ENCODE data around the gene ABCA7. TPM values are rescaled to one million over a fixed set of nuclear protein-coding genes. Genes with fewer than 3 reads are reported as not detected.

Gene ABCA7
- total and polyA plus RNA-seq, 2 of the 13 experiments (the other 11 are each of a cell fraction or from before 2014, with no cell fraction given), result 4.4 to 32.4 TPM

GRCh38 chr19:1020868-1021425 is 19.0 kb upstream of the ABCA7 start, which contains the start of gene TMEM259 (continued):
- TF ChIP-seq HNF1B (CRISPR knock-in tag; IDR thresholded peaks at IDR 0.05), result no peak; the same call in none of the 2 replicates
- TF ChIP-seq ATF3 (CRISPR knock-in tag; IDR thresholded peaks at IDR 0.05), result peak; percentile 32; the same call in 1 of the 2 replicates
- TF ChIP-seq IKZF1 (IDR thresholded peaks at IDR 0.05), result no peak
- TF ChIP-seq HOXA5 (CRISPR knock-in tag; IDR thresholded peaks at IDR 0.05), result peak; percentile 39; the same call in 1 of the 2 replicates
- no peak for TF ChIP-seq NFIC (IDR thresholded peaks at IDR 0.05; ENCODE audit: low read length)
- TF ChIP-seq, protein P1, sequence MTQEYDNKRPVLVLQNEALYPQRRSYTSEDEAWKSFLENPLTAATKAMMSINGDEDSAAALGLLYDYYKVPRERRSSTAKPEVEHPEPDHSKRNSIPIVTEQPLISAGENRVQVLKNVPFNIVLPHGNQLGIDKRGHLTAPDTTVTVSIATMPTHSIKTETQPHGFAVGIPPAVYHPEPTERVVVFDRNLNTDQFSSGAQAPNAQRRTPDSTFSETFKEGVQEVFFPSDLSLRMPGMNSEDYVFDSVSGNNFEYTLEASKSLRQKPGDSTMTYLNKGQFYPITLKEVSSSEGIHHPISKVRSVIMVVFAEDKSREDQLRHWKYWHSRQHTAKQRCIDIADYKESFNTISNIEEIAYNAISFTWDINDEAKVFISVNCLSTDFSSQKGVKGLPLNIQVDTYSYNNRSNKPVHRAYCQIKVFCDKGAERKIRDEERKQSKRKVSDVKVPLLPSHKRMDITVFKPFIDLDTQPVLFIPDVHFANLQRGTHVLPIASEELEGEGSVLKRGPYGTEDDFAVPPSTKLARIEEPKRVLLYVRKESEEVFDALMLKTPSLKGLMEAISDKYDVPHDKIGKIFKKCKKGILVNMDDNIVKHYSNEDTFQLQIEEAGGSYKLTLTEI (CRISPR knock-in tag; conservative IDR thresholded peaks at IDR 0.05), result no peak
- TF ChIP-seq GFI1 (CRISPR knock-in tag; IDR thresholded peaks at IDR 0.05; ENCODE audit: borderline replicate concordance), result no peak
- no peak for TF ChIP-seq STAG1 (CRISPR knock-in tag; IDR thresholded peaks at IDR 0.05)
- TF ChIP-seq ZNF768 (CRISPR knock-in tag; IDR thresholded peaks at IDR 0.05), result peak; percentile 32; the same call in 1 of the 2 replicates
- no peak for TF ChIP-seq BCL3 (CRISPR knock-in tag; IDR thresholded peaks at IDR 0.05)
- no peak for TF ChIP-seq RBAK (CRISPR knock-in tag; IDR thresholded peaks at IDR 0.05)
- no peak for TF ChIP-seq KLF16 (CRISPR knock-in tag; IDR thresholded peaks at IDR 0.05)
- no peak for TF ChIP-seq SIX1 (CRISPR knock-in tag; IDR thresholded peaks at IDR 0.05; ENCODE audit: borderline replicate concordance)
- TF ChIP-seq, protein P2, sequence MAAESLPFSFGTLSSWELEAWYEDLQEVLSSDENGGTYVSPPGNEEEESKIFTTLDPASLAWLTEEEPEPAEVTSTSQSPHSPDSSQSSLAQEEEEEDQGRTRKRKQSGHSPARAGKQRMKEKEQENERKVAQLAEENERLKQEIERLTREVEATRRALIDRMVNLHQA (CRISPR knock-in tag; IDR thresholded peaks at IDR 0.05), result no peak
- TF ChIP-seq ZNF503 (CRISPR knock-in tag; IDR thresholded peaks at IDR 0.05), result no peak
- peak; percentile 45; the same call in 1 of the 2 replicates for TF ChIP-seq ZNF546 (CRISPR knock-in tag; conservative IDR thresholded peaks at IDR 0.05)
- peak; percentile 41; the same call in 1 of the 2 replicates for TF ChIP-seq PATZ1 (CRISPR knock-in tag; IDR thresholded peaks at IDR 0.05)
- TF ChIP-seq ZNF782 (CRISPR knock-in tag; IDR thresholded peaks at IDR 0.05; ENCODE audit: borderline replicate concordance), result no peak
- peak; percentile 63 for TF ChIP-seq XRCC5 (optimal IDR thresholded peaks at IDR 0.05; ENCODE audit: low read length)
- 0 out of 2 replicates have a peak, but pooled peaks have one; percentile 9 for TF ChIP-seq KDM4B (CRISPR knock-in tag; IDR thresholded peaks at IDR 0.05)
- TF ChIP-seq NFRKB (IDR thresholded peaks at IDR 0.05), result no peak
- TF ChIP-seq ZNF737 (CRISPR knock-in tag; IDR thresholded peaks at IDR 0.05; ENCODE audit: borderline replicate concordance), result no peak

All from HepG2 (cell line).